ENCODE results near the gene ASMTL.
A peak's percentile ranks its signal among the peaks of the same experiment; 100 is the strongest.

Gene ASMTL

DNA sequence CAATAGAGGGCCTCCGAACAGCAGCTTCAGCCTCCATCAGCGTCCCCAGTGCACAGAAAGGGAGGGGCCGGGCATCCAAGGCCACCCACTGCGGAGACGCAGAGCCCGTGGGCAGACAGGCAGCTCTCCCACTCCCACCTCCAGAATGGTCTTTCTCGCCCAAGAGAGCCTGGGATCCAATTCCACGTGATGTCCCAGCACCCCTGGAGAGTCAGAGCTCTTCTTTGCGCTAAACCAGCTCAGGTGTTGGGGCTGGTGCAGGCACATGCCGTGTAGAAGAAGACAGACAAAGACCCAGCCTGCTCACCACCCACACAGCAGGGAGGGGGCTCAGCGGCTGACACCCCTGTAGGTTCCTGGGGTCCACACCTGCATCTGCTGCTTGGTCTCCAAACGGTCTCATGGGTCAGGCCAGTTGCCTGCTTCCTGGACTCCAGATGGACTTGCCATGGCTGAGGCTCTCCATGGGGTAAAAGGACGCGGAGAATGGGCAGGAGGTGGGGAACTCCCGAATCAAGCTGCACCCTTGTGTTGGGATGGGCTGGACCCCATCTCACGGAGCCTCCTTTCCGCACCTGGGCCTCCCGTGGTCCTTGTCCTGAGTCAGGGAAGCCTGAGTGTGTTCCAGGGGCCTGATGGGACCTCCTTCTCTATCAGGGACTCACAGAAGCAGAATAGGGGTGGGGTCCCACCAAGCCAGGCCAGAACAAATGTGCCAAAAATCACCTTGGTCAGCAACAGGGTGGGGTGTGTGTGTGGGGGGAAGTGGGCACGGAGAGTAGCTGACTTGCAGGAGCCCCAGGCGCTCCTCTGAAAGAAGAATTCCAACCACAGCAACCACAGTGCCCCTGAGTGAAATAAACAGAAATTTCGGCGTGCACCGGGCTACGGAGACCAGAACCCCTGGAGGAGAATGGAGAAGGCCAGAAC is 11.6 kb upstream of the ASMTL start:
- TF ChIP-seq, protein P1, sequence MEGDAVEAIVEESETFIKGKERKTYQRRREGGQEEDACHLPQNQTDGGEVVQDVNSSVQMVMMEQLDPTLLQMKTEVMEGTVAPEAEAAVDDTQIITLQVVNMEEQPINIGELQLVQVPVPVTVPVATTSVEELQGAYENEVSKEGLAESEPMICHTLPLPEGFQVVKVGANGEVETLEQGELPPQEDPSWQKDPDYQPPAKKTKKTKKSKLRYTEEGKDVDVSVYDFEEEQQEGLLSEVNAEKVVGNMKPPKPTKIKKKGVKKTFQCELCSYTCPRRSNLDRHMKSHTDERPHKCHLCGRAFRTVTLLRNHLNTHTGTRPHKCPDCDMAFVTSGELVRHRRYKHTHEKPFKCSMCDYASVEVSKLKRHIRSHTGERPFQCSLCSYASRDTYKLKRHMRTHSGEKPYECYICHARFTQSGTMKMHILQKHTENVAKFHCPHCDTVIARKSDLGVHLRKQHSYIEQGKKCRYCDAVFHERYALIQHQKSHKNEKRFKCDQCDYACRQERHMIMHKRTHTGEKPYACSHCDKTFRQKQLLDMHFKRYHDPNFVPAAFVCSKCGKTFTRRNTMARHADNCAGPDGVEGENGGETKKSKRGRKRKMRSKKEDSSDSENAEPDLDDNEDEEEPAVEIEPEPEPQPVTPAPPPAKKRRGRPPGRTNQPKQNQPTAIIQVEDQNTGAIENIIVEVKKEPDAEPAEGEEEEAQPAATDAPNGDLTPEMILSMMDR (IDR thresholded peaks at IDR 0.05; ENCODE audit: low read depth, low read length), result no peak
- H3K4me3 ChIP-seq (replicated peaks in 1 of 2; ENCODE audit: low read depth in 2 of 2, low read length in 2 of 2), result no peak overlapping the region
- DNase-seq (ENCODE audit: low read depth in 2 of 2), result no peak

GRCh38 chrX:1463581-1463980 is 10.9 kb upstream of the ASMTL start:
- TF ChIP-seq, protein P1 (IDR thresholded peaks at IDR 0.05; ENCODE audit: low read depth, low read length), result no peak
- no peak for DNase-seq (ENCODE audit: low read depth in 2 of 2)
- H3K4me3 ChIP-seq (replicated peaks in 1 of 2; ENCODE audit: low read depth in 2 of 2, low read length in 2 of 2), result no peak overlapping the region

- DNase-seq (ENCODE audit: low read depth in 2 of 2), result peak; percentile 92
- TF ChIP-seq, protein P1 (IDR thresholded peaks at IDR 0.05; ENCODE audit: low read depth, low read length), result no peak
Observed at GRCh38 chrX:1462596-1463251, 10.0 kb upstream of the ASMTL start.

GRCh38 chrX:1462110-1462509 is 9.4 kb upstream of the ASMTL start:
- no peak overlapping the region for H3K4me3 ChIP-seq (replicated peaks in 1 of 2; ENCODE audit: low read depth in 2 of 2, low read length in 2 of 2)
- no peak for DNase-seq (ENCODE audit: low read depth in 2 of 2)
- TF ChIP-seq, protein P1 (IDR thresholded peaks at IDR 0.05; ENCODE audit: low read depth, low read length), result no peak

More at GRCh38 chrX:1462596-1463251, 10.0 kb upstream of the ASMTL start:
- no peak overlapping the region for H3K4me3 ChIP-seq (replicated peaks in 1 of 2; ENCODE audit: low read depth in 2 of 2, low read length in 2 of 2)

DNA sequence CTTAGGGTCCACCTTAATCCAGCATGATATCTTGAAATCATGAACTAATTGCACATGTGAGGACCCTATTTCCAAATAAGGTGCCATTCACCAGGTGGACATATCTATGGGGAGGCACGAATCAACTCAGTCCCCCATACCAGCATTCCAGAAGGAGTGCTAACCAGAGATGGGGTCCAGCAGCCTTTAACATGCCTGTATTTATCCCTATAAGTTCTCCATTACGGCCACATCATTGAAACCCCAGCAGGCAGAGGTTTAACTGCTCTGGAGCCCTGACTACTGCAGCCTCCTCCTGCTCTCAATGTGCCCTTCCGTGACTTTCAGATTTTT is 3.2 kb upstream of the ASMTL start:
- no peak for DNase-seq (ENCODE audit: low read depth in 2 of 2)

DNA sequence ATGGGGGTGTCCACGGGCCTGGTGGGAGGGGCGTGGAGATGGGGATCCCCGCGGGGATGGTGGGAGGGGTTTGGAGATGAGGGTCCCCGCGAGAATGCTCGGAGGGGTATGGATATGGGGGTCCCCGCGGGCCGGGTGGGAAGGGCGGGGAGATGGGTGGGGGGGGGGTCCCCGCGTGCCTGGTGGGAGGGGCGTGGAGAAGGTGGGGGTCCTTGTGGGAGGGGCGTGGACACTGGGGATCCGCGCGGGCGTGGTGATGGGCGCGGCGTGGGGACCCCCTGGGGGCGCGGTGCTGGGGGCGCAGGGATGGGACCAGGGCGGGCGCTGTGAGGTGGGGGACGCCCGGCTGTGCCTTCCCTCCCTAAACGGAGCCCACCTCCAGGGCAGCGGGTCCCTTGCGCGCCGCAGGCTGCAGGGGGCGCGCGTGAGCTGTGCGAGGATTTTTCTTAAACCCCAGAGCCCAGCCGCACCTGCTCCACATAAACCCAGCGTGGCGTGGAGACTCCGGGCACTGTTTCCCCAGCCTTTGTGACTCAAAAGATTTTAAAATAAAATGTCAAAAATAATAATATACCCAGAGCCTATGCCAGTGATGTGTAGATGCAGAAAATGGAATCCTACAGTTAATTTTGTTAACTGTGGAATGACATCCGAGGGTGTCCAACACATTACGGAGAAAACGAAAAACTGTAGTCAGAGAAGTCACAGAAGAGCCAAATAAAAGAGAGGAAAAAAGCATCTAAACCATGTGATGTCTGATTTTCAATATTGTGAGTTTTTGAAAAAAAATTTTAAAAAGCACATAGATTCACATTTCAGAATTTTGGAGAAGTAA is 1.5 kb upstream of the ASMTL start:
- peak; percentile 85 to 86 for DNase-seq (ENCODE audit: low read depth in 2 of 2)
- H3K4me3 ChIP-seq (replicated peaks in 1 of 2; ENCODE audit: low read depth in 2 of 2, low read length in 2 of 2), result peak overlapping the region; percentile 19 to 54
- TF ChIP-seq, protein P1 (IDR thresholded peaks at IDR 0.05; ENCODE audit: low read depth, low read length), result peak; percentile 93

More for the DNA sequence above, 3.2 kb upstream of the ASMTL start:
- TF ChIP-seq, protein P1 (IDR thresholded peaks at IDR 0.05; ENCODE audit: low read depth, low read length), result no peak
- H3K4me3 ChIP-seq (replicated peaks in 1 of 2; ENCODE audit: low read depth in 2 of 2, low read length in 2 of 2), result no peak overlapping the region

Measured in cardiac fibroblast (primary cell).